HG02642 (cell line): Measurements from ENCODE around the gene TRIM43.
"Not testable (repeated sequence)": the region's sequence is repeated elsewhere in the genome, so short reads cannot be mapped to it uniquely, and the experiment has no call there.

Experiments
- ATAC-seq: cut with Tn5 transposase; IDR thresholded peaks from one replicate; pipeline ENCODE4 v1.9.1; 2021; ENCODE audit warnings: mild to moderate bottlenecking; ENCODE audit not compliant: unreplicated experiment, poor library complexity

Gene TRIM43

GRCh38 chr2:95591701-95592100 lies at the start of gene TRIM43:
Gene TRIM43, plus strand, starts transcription at chr2:95592001. Its CDS starts 2,023 bp downstream, at chr2:95594024.
- ATAC-seq = not testable (repeated sequence)

- no peak for ATAC-seq
These were observed 40.7 kb upstream of the TRIM43 start for GRCh38 chr2:95551055-95551568.

GRCh38 chr2:95552911-95553310 lies 38.9 kb upstream of the TRIM43 start:
- no peak for ATAC-seq

- no peak for ATAC-seq
These were observed 22.6 kb upstream of the TRIM43 start for GRCh38 chr2:95569170-95569569.

- no peak for ATAC-seq
These were observed 17.9 kb upstream of the TRIM43 start for GRCh38 chr2:95573866-95574265.

- ATAC-seq = no peak
These were observed 17.3 kb upstream of the TRIM43 start for GRCh38 chr2:95574506-95574905.

- ATAC-seq = no peak
These were observed 15.9 kb upstream of the TRIM43 start for GRCh38 chr2:95575857-95576256.

GRCh38 chr2:95578539-95578938 lies 13.3 kb upstream of the TRIM43 start:
- ATAC-seq = no peak

GRCh38 chr2:95583545-95583944 lies 8.3 kb upstream of the TRIM43 start:
- not testable (repeated sequence) for ATAC-seq

GRCh38 chr2:95584321-95584720 lies 7.5 kb upstream of the TRIM43 start:
- ATAC-seq = not testable (repeated sequence)

- ATAC-seq = not testable (repeated sequence)
These were observed 1.8 kb upstream of the TRIM43 start for GRCh38 chr2:95589777-95590536.

- ATAC-seq = not testable (repeated sequence)
These were observed 1.2 kb downstream of the TRIM43 start for GRCh38 chr2:95592973-95593372.

GRCh38 chr2:95595012-95595411 lies 3.2 kb downstream of the TRIM43 start:
- ATAC-seq = not testable (repeated sequence)

- ATAC-seq = not testable (repeated sequence)
These were observed 9.5 kb downstream of the TRIM43 start for GRCh38 chr2:95601301-95601700.

- not testable (repeated sequence) for ATAC-seq
These were observed 10.3 kb downstream of the TRIM43 start for GRCh38 chr2:95602146-95602545.

- ATAC-seq = not testable (repeated sequence)
These were observed 16.6 kb downstream of the TRIM43 start for GRCh38 chr2:95608356-95608755.

- not testable (repeated sequence) for ATAC-seq
These were observed 18.0 kb downstream of the TRIM43 start for GRCh38 chr2:95609764-95610163.

- not testable (repeated sequence) for ATAC-seq
These were observed 21.2 kb downstream of the TRIM43 start for GRCh38 chr2:95613048-95613447.

- not testable (repeated sequence) for ATAC-seq
These were observed 30.9 kb downstream of the TRIM43 start for GRCh38 chr2:95622728-95623127.

- ATAC-seq = not testable (repeated sequence)
These were observed 39.2 kb downstream of the TRIM43 start for GRCh38 chr2:95630987-95631386.

- not testable (repeated sequence) for ATAC-seq
These were observed 41.9 kb downstream of the TRIM43 start for GRCh38 chr2:95633626-95634259.
